ENCODE results near the gene ARHGAP42. TPM values are rescaled to one million over a fixed set of nuclear protein-coding genes. Genes with fewer than 3 reads are reported as not detected.

The ARHGAP42 gene
- total and polyA plus RNA-seq, 8 donors = 17.1 to 45.2 (median 36.2) TPM

GRCh38 chr11:100902454-100903141 is 215.5 kb downstream of the ARHGAP42 start:
- ATAC-seq = no peak
- H3K27me3 ChIP-seq = no peaks in the 10 kb centered on the region

GRCh38 chr11:100903284-100903683 is 216.2 kb downstream of the ARHGAP42 start:
- Histone ChIP-seq H3K4me1 (no peaks in the 10 kb centered on the region), H3K27me3 (no peaks in the 10 kb centered on the region), H3K27ac (no peak overlapping the region), H3K36me3 (no peaks in the 10 kb centered on the region), H3K4me3 (no peak overlapping the region), H3K9me3 (no peaks in the 10 kb centered on the region)
- intact Hi-C loops (cut with DNase I) = no loop called here
- ATAC-seq = no peak
- TF ChIP-seq, protein P1, sequence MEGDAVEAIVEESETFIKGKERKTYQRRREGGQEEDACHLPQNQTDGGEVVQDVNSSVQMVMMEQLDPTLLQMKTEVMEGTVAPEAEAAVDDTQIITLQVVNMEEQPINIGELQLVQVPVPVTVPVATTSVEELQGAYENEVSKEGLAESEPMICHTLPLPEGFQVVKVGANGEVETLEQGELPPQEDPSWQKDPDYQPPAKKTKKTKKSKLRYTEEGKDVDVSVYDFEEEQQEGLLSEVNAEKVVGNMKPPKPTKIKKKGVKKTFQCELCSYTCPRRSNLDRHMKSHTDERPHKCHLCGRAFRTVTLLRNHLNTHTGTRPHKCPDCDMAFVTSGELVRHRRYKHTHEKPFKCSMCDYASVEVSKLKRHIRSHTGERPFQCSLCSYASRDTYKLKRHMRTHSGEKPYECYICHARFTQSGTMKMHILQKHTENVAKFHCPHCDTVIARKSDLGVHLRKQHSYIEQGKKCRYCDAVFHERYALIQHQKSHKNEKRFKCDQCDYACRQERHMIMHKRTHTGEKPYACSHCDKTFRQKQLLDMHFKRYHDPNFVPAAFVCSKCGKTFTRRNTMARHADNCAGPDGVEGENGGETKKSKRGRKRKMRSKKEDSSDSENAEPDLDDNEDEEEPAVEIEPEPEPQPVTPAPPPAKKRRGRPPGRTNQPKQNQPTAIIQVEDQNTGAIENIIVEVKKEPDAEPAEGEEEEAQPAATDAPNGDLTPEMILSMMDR (IDR thresholded peaks at IDR 0.05) = no peak
- DNase-seq = no peak

More at GRCh38 chr11:100902454-100903141, 215.5 kb downstream of the ARHGAP42 start:
- no peaks in the 10 kb centered on the region for H3K9me3 ChIP-seq
- TF ChIP-seq, protein P1 (IDR thresholded peaks at IDR 0.05) = no peak
- no peak overlapping the region for H3K27ac ChIP-seq
- DNase-seq = no peak
- intact Hi-C loops (cut with DNase I) = no loop called here
- no peaks in the 10 kb centered on the region for H3K36me3 ChIP-seq
- no peaks in the 10 kb centered on the region for H3K4me1 ChIP-seq
- H3K4me3 ChIP-seq = no peak overlapping the region

GRCh38 chr11:100905684-100906083 is 218.6 kb downstream of the ARHGAP42 start:
- no peaks in the 10 kb centered on the region for H3K9me3 ChIP-seq
- DNase-seq = peak in 1 of 4 donors; percentile 73
- no peaks in the 10 kb centered on the region for H3K27me3 ChIP-seq
- no peak for ATAC-seq
- no peaks in the 10 kb centered on the region for H3K4me1 ChIP-seq
- no peak overlapping the region for H3K4me3 ChIP-seq
- TF ChIP-seq, protein P1 (IDR thresholded peaks at IDR 0.05) = no peak
- H3K27ac ChIP-seq = no peak overlapping the region
- no peaks in the 10 kb centered on the region for H3K36me3 ChIP-seq
- intact Hi-C loops (cut with DNase I) = no loop called here

GRCh38 chr11:100908746-100909145 is 221.7 kb downstream of the ARHGAP42 start:
- ATAC-seq = no peak
- Histone ChIP-seq H3K27ac (no peak overlapping the region), H3K27me3 (no peaks in the 10 kb centered on the region), H3K9me3 (no peaks in the 10 kb centered on the region), H3K4me3 (no peak overlapping the region), H3K36me3 (no peaks in the 10 kb centered on the region), H3K4me1 (no peaks in the 10 kb centered on the region)
- intact Hi-C loops (cut with DNase I) = no loop called here
- TF ChIP-seq, protein P1 (IDR thresholded peaks at IDR 0.05) = no peak
- no peak for DNase-seq

DNA sequence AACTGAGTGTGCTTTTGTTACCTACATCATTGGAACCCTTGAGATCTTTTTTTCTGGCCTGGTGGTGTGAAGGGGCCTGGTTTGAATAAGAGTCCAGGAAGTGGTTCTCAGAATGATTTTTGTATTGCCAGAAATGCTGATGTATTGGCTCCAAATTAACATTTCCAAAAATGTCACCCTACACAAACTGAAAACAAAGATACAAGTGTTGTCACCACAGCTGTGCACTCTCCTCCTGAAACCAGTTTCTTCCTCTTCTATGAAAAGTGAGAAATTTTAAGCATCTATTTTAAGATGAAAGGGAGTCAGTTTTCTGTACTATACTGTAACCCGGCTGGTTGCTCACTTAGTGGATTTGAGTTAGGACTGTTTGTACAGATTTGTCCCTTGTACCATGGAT is 223.7 kb downstream of the ARHGAP42 start:
- H3K27me3 ChIP-seq = no peaks in the 10 kb centered on the region
- H3K9me3 ChIP-seq = no peaks in the 10 kb centered on the region
- no peaks in the 10 kb centered on the region for H3K36me3 ChIP-seq
- TF ChIP-seq, protein P1 (IDR thresholded peaks at IDR 0.05) = no peak
- H3K27ac ChIP-seq = no peak overlapping the region
- no peak for ATAC-seq
- H3K4me3 ChIP-seq = no peak overlapping the region
- no peak for DNase-seq
- intact Hi-C loops (cut with DNase I) = no loop called here
- no peaks in the 10 kb centered on the region for H3K4me1 ChIP-seq

Measured in left lung (tissue), 10 donors.